Trophoblast cell (in vitro differentiated cells and primary cell): ENCODE results near the gene VASH1.

Experiments
- DNase-seq, 2 donors: peaks; one replicate each; pipeline ENCODE4 v3.0.0-alpha.2; 2016
- H2AFZ ChIP-seq: 2 replicates; pipeline ENCODE4 v1.6.1; 2013; ENCODE audit warnings: low read length, moderate library complexity, mild to moderate bottlenecking; ENCODE audit not compliant: insufficient read depth, poor library complexity
- H2AK5ac ChIP-seq: 2 replicates; pipeline ENCODE4 v1.6.1; 2013; ENCODE audit warnings: mild to moderate bottlenecking, low read length
- H2BK120ac ChIP-seq: 2 replicates; pipeline ENCODE4 v1.6.1; 2013; ENCODE audit warnings: low read length, mild to moderate bottlenecking, moderate library complexity; ENCODE audit not compliant: insufficient read depth, poor library complexity
- H2BK12ac ChIP-seq: 2 replicates; pipeline ENCODE4 v1.6.1; 2013; ENCODE audit warnings: mild to moderate bottlenecking, low read length, moderate library complexity
- H2BK5ac ChIP-seq: 2 replicates; pipeline ENCODE4 v1.6.1; 2013; ENCODE audit warnings: low read length, low read depth, moderate library complexity, mild to moderate bottlenecking; ENCODE audit not compliant: poor library complexity
- H3K14ac ChIP-seq: 2 replicates; pipeline ENCODE4 v1.6.1; 2013; ENCODE audit warnings: mild to moderate bottlenecking, low read length
- H3K18ac ChIP-seq: 2 replicates; pipeline ENCODE4 v1.6.1; 2013; ENCODE audit warnings: mild to moderate bottlenecking, low read length
- H3K23ac ChIP-seq: 2 replicates; pipeline ENCODE4 v1.6.1; 2013; ENCODE audit warnings: low read length
- H3K27ac ChIP-seq: 2 replicates; pipeline ENCODE4 v1.5.1; 2013; ENCODE audit warnings: low read depth, mild to moderate bottlenecking, inconsistent platforms, low read length, moderate library complexity
- H3K27me3 ChIP-seq: 2 replicates; pipeline ENCODE4 v1.6.1; 2013; ENCODE audit warnings: inconsistent platforms, mild to moderate bottlenecking, low read length, moderate library complexity; ENCODE audit not compliant: insufficient read depth
- H3K36me3 ChIP-seq, 2 experiments: 1 replicate in 1 of 2; 2 replicates in 1 of 2; pipeline ENCODE4 v1.6.1; 2013; ENCODE audit warnings: low read length in 2 of 2, mild to moderate bottlenecking in 2 of 2, moderate library complexity in 1 of 2; ENCODE audit not compliant: insufficient read depth in 2 of 2, control insufficient read depth in 1 of 2
- H3K4ac ChIP-seq: 2 replicates; pipeline ENCODE4 v1.6.1; 2013; ENCODE audit warnings: low read depth, mild to moderate bottlenecking, low read length, moderate library complexity
- H3K4me1 ChIP-seq, 2 experiments: 1 replicate in 1 of 2; 2 replicates in 1 of 2; pipeline ENCODE4 v1.6.1; 2013; ENCODE audit warnings: low read length in 2 of 2, mild to moderate bottlenecking in 2 of 2, moderate library complexity in 1 of 2; ENCODE audit not compliant: insufficient read depth in 2 of 2, control insufficient read depth in 1 of 2
- H3K4me2 ChIP-seq: 2 replicates; pipeline ENCODE4 v1.6.1; 2013; ENCODE audit warnings: inconsistent platforms, mild to moderate bottlenecking, low read length, moderate library complexity
- H3K4me3 ChIP-seq: 2 replicates; pipeline ENCODE4 v1.5.1; 2013; ENCODE audit warnings: mild to moderate bottlenecking, low read depth, low read length, inconsistent platforms
- H3K79me1 ChIP-seq: one replicate; pipeline ENCODE4 v1.6.1; 2013; ENCODE audit warnings: low read length
- H3K79me2 ChIP-seq: 2 replicates; pipeline ENCODE4 v1.6.1; 2013; ENCODE audit warnings: low read length, mild to moderate bottlenecking; ENCODE audit not compliant: control insufficient read depth, insufficient read depth, poor library complexity
- H3K9ac ChIP-seq: 2 replicates; pipeline ENCODE4 v1.6.1; 2013; ENCODE audit warnings: mild to moderate bottlenecking, low read length
- H3K9me3 ChIP-seq: 2 replicates; pipeline ENCODE4 v1.6.1; 2013; ENCODE audit warnings: low read depth, mild to moderate bottlenecking, control low read depth, inconsistent platforms, low read length; ENCODE audit not compliant: insufficient read depth
- H4K12ac ChIP-seq: 2 replicates; pipeline ENCODE4 v1.6.1; 2013; ENCODE audit warnings: low read depth, mild to moderate bottlenecking, low read length, moderate library complexity
- H4K8ac ChIP-seq: 2 replicates; pipeline ENCODE4 v1.6.1; 2013; ENCODE audit warnings: low read depth, mild to moderate bottlenecking, low read length, moderate library complexity
- H4K91ac ChIP-seq: one replicate; pipeline ENCODE4 v1.6.1; 2013; ENCODE audit warnings: low read depth, mild to moderate bottlenecking, low read length, moderate library complexity
- WGBS: extraction: QIAGEN DNeasy Blood & Tissue Kit; methylation state at CpG from one replicate; pipeline ENCODE4 v1.1.7; 2013; ENCODE audit warnings: missing lambda C conversion rate; ENCODE audit not compliant: insufficient read length, insufficient coverage; ENCODE audit errors: extremely low coverage; 5-methylcytosine and 5-hydroxymethylcytosine counted together

The VASH1 gene

GRCh38 chr14:76806446-76806845 lies 45.2 kb downstream of the VASH1 start:
- no peak overlapping the region for H3K27ac ChIP-seq
- H3K27me3 ChIP-seq: no peaks in the 10 kb centered on the region
- H3K36me3 ChIP-seq: peaks cover 12 to 20% of the 10 kb centered on the region in 2 experiments
- no peak overlapping the region for H3K9ac ChIP-seq
- H3K23ac ChIP-seq: no peak overlapping the region
- no peak overlapping the region for H3K14ac ChIP-seq
- no peak overlapping the region for H3K4me2 ChIP-seq
- H3K4ac ChIP-seq: no peak overlapping the region
- H2AFZ ChIP-seq: no peak overlapping the region
- no CpG with 5 or more reads among the region's 12 CpGs for WGBS
- no peak overlapping the region for H2BK5ac ChIP-seq
- H4K12ac ChIP-seq: no peak overlapping the region
- no peaks in the 10 kb centered on the region for H3K9me3 ChIP-seq
- no peak overlapping the region for H4K91ac ChIP-seq
- no peak overlapping the region for H2BK12ac ChIP-seq
- no peaks in the 10 kb centered on the region for H3K79me1 ChIP-seq
- no peak for DNase-seq
- H3K4me3 ChIP-seq: no peak overlapping the region
- no peak overlapping the region for H3K18ac ChIP-seq
- no peak overlapping the region for H2AK5ac ChIP-seq
- H3K79me2 ChIP-seq: no peaks in the 10 kb centered on the region
- no peak overlapping the region for H2BK120ac ChIP-seq
- no peak overlapping the region for H4K8ac ChIP-seq
- H3K4me1 ChIP-seq: peaks cover 0 to 4% of the 10 kb centered on the region in 2 experiments

GRCh38 chr14:76808011-76808410 lies 46.7 kb downstream of the VASH1 start:
- Histone ChIP-seq H2AK5ac (no peak overlapping the region), H4K12ac (no peak overlapping the region), H3K79me2 (peaks cover 6% of the 10 kb centered on the region), H3K27ac (no peak overlapping the region), H3K4me2 (no peak overlapping the region), H3K9ac (no peak overlapping the region), H2AFZ (no peak overlapping the region), H3K23ac (no peak overlapping the region), H3K4me3 (no peak overlapping the region), H3K79me1 (peaks cover 8% of the 10 kb centered on the region), H2BK12ac (no peak overlapping the region), H3K27me3 (no peaks in the 10 kb centered on the region), H3K4ac (no peak overlapping the region), H3K36me3 (peaks cover 10 to 20% of the 10 kb centered on the region in 2 experiments), H2BK5ac (no peak overlapping the region), H2BK120ac (no peak overlapping the region), H3K18ac (no peak overlapping the region), H4K8ac (no peak overlapping the region), H3K4me1 (peaks cover 0 to 6% of the 10 kb centered on the region in 2 experiments), H3K14ac (no peak overlapping the region), H4K91ac (no peak overlapping the region), H3K9me3 (no peaks in the 10 kb centered on the region)
- no peak for DNase-seq
- no CpG with 5 or more reads among the region's 1 CpG for WGBS

DNA sequence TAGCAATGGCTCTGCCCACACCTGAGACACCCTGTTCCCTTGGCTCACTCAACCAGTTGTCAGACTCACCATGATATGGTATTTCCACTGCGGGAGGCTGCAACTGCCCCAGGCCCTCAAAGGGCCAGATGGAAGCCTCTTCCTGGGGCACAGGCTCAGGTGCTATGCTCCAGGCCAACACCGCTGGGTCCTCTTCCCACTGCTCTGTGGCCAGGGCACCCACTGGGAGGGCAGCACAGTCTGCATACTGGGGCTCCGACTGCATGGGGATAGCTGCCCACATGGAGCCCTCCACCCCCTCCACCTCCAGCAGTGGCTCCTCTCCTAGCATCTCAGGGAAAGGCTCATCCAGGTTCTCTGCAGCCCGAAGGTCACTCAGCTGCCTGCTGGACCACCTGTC lies 47.7 kb downstream of the VASH1 start:
- H3K9me3 ChIP-seq: no peaks in the 10 kb centered on the region
- no CpG with 5 or more reads among the region's 4 CpGs for WGBS
- no peak overlapping the region for H2AFZ ChIP-seq

GRCh38 chr14:76810525-76810924 lies 49.3 kb downstream of the VASH1 start:
- Histone ChIP-seq H3K14ac (no peak overlapping the region), H3K4me3 (no peak overlapping the region), H3K27ac (no peak overlapping the region), H2BK120ac (no peak overlapping the region), H4K12ac (no peak overlapping the region), H4K91ac (no peak overlapping the region), H3K79me1 (peaks cover 9% of the 10 kb centered on the region), H3K4me2 (no peak overlapping the region), H3K79me2 (peaks cover 6% of the 10 kb centered on the region), H3K36me3 (peaks cover 9 to 15% of the 10 kb centered on the region in 2 experiments), H3K18ac (no peak overlapping the region), H3K9ac (no peak overlapping the region), H2BK12ac (no peak overlapping the region), H4K8ac (no peak overlapping the region), H2AK5ac (no peak overlapping the region), H3K4ac (no peak overlapping the region), H3K9me3 (no peaks in the 10 kb centered on the region), H3K23ac (no peak overlapping the region), H2BK5ac (no peak overlapping the region), H3K4me1 (peaks cover 0 to 7% of the 10 kb centered on the region in 2 experiments), H3K27me3 (no peaks in the 10 kb centered on the region), H2AFZ (no peak overlapping the region)
- WGBS: no CpG with 5 or more reads among the region's 3 CpGs
- DNase-seq: no peak

More for the DNA sequence above, 47.7 kb downstream of the VASH1 start:
- Histone ChIP-seq H3K4me2 (no peak overlapping the region), H3K36me3 (peaks cover 10 to 15% of the 10 kb centered on the region in 2 experiments), H2BK5ac (no peak overlapping the region), H3K27me3 (no peaks in the 10 kb centered on the region), H4K8ac (no peak overlapping the region), H3K79me2 (peaks cover 6% of the 10 kb centered on the region), H2BK120ac (no peak overlapping the region), H3K27ac (no peak overlapping the region), H3K18ac (no peak overlapping the region), H3K23ac (no peak overlapping the region), H4K91ac (no peak overlapping the region), H3K4me1 (peaks cover 0 to 6% of the 10 kb centered on the region in 2 experiments), H4K12ac (no peak overlapping the region), H3K79me1 (peaks cover 9% of the 10 kb centered on the region), H2AK5ac (no peak overlapping the region), H2BK12ac (no peak overlapping the region), H3K14ac (no peak overlapping the region), H3K4me3 (no peak overlapping the region), H3K4ac (no peak overlapping the region), H3K9ac (no peak overlapping the region)
- DNase-seq: peak; percentile 32 to 48
